Measurements from ENCODE around the gene SH3BP5L.

DNA sequence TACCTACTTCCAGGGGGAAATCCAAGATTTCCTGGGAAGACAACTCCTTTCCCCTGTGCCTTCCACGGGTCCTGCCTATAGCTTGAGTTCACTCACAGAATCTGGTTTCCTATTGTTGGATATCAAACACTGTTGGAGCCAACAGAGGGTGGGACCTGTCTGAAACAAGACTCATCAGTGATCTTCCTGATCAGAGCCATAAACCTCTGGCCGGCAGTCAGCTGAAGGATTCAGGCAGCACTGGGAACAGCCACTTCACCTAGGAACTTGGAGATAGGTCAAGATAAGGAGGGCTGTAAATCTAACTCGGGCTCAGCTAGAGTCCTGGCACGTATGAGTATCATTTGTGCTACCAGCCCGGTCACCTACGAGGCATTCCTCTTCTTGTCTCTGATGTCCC lies 23.3 kb downstream of the SH3BP5L start:
- TF ChIP-seq EZH2 (IDR thresholded peaks at IDR 0.05; ENCODE audit: low read depth, unreplicated experiment) (no peak), POLR2AphosphoS5 (IDR thresholded peaks at IDR 0.05; ENCODE audit: low read depth) (no peak), EZH2phosphoT487 (IDR thresholded peaks at IDR 0.05; ENCODE audit: unreplicated experiment) (no peak), ZNF331 (CRISPR knock-in tag; IDR thresholded peaks at IDR 0.05; ENCODE audit: low read depth) (no peak)
- TF ChIP-seq, protein P1, sequence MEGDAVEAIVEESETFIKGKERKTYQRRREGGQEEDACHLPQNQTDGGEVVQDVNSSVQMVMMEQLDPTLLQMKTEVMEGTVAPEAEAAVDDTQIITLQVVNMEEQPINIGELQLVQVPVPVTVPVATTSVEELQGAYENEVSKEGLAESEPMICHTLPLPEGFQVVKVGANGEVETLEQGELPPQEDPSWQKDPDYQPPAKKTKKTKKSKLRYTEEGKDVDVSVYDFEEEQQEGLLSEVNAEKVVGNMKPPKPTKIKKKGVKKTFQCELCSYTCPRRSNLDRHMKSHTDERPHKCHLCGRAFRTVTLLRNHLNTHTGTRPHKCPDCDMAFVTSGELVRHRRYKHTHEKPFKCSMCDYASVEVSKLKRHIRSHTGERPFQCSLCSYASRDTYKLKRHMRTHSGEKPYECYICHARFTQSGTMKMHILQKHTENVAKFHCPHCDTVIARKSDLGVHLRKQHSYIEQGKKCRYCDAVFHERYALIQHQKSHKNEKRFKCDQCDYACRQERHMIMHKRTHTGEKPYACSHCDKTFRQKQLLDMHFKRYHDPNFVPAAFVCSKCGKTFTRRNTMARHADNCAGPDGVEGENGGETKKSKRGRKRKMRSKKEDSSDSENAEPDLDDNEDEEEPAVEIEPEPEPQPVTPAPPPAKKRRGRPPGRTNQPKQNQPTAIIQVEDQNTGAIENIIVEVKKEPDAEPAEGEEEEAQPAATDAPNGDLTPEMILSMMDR (conservative IDR thresholded peaks at IDR 0.05; ENCODE audit: low read depth in 2 of 2) = no peak

Data from GM23338 (cell line).